ENCODE data around the gene UNC45A.

DNA sequence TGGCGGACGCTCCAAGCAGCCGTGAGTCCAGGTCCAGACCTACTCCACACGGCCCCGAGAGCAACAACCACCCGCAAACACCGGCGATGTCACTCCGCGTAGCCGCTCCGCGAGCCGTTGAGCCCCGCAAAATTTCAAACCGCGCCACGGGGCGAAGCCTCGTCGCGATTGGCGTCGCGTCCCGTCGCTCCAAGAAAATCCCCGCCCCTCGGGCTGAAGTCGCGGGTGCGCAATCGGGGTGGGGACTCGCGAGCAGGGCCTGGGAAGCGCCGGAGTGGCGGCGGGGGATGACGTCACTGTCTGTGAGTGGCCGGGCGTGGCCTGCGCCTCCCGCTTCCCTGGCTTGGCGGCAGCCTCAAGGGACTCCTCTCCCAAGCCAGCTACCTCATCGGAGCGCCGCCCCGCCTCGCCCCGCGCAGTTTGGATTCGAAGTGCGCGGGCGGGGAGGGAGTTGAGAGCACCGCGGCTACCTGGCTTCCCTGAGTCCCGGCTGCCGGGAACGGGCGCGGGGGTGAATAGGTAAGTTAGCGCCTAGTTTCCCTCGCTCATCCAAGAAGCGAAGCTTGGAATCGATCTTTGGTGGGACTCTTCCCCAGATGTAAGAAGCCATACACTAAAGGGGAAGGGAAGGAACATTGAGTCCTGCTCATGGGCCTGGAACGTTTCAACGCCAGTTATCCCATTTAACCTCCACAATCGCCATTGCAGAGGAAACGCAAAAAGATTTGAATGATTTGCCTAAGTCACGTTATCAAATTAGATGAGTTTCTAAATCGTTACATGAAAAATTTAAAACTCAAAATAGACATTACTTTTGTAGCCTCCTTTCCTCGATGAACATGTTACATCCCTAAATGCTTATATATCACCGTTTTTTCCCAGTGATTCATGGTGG, 59.6 kb downstream of the UNC45A start, which contains the start of gene PRC1:
- TF ChIP-seq SUZ12 (IDR thresholded peaks at IDR 0.05; ENCODE audit: low read length): no peak
- peak; percentile 93 for TF ChIP-seq TAF1 (IDR thresholded peaks at IDR 0.05; ENCODE audit: low read depth, low read length)
- TF ChIP-seq POLR2AphosphoS5 (IDR thresholded peaks at IDR 0.05; ENCODE audit: low read depth, low read length): peak; percentile 84
- peak; percentile 90 to 95 for TF ChIP-seq POLR2A (IDR thresholded peaks at IDR 0.05; ENCODE audit: control extremely low read depth in 1 of 2, low read depth in 2 of 2, low read length in 2 of 2)
- 0 out of 2 replicates have a peak, but pooled peaks have one; percentile 3 for TF ChIP-seq NRF1 (IDR thresholded peaks at IDR 0.05; ENCODE audit: low read depth, low read length)
- TF ChIP-seq CREB1 (IDR thresholded peaks at IDR 0.05): peak; percentile 97
- TF ChIP-seq, protein P1, sequence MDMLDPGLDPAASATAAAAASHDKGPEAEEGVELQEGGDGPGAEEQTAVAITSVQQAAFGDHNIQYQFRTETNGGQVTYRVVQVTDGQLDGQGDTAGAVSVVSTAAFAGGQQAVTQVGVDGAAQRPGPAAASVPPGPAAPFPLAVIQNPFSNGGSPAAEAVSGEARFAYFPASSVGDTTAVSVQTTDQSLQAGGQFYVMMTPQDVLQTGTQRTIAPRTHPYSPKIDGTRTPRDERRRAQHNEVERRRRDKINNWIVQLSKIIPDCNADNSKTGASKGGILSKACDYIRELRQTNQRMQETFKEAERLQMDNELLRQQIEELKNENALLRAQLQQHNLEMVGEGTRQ (IDR thresholded peaks at IDR 0.05; ENCODE audit: low read length): no peak
- TF ChIP-seq, protein P2, sequence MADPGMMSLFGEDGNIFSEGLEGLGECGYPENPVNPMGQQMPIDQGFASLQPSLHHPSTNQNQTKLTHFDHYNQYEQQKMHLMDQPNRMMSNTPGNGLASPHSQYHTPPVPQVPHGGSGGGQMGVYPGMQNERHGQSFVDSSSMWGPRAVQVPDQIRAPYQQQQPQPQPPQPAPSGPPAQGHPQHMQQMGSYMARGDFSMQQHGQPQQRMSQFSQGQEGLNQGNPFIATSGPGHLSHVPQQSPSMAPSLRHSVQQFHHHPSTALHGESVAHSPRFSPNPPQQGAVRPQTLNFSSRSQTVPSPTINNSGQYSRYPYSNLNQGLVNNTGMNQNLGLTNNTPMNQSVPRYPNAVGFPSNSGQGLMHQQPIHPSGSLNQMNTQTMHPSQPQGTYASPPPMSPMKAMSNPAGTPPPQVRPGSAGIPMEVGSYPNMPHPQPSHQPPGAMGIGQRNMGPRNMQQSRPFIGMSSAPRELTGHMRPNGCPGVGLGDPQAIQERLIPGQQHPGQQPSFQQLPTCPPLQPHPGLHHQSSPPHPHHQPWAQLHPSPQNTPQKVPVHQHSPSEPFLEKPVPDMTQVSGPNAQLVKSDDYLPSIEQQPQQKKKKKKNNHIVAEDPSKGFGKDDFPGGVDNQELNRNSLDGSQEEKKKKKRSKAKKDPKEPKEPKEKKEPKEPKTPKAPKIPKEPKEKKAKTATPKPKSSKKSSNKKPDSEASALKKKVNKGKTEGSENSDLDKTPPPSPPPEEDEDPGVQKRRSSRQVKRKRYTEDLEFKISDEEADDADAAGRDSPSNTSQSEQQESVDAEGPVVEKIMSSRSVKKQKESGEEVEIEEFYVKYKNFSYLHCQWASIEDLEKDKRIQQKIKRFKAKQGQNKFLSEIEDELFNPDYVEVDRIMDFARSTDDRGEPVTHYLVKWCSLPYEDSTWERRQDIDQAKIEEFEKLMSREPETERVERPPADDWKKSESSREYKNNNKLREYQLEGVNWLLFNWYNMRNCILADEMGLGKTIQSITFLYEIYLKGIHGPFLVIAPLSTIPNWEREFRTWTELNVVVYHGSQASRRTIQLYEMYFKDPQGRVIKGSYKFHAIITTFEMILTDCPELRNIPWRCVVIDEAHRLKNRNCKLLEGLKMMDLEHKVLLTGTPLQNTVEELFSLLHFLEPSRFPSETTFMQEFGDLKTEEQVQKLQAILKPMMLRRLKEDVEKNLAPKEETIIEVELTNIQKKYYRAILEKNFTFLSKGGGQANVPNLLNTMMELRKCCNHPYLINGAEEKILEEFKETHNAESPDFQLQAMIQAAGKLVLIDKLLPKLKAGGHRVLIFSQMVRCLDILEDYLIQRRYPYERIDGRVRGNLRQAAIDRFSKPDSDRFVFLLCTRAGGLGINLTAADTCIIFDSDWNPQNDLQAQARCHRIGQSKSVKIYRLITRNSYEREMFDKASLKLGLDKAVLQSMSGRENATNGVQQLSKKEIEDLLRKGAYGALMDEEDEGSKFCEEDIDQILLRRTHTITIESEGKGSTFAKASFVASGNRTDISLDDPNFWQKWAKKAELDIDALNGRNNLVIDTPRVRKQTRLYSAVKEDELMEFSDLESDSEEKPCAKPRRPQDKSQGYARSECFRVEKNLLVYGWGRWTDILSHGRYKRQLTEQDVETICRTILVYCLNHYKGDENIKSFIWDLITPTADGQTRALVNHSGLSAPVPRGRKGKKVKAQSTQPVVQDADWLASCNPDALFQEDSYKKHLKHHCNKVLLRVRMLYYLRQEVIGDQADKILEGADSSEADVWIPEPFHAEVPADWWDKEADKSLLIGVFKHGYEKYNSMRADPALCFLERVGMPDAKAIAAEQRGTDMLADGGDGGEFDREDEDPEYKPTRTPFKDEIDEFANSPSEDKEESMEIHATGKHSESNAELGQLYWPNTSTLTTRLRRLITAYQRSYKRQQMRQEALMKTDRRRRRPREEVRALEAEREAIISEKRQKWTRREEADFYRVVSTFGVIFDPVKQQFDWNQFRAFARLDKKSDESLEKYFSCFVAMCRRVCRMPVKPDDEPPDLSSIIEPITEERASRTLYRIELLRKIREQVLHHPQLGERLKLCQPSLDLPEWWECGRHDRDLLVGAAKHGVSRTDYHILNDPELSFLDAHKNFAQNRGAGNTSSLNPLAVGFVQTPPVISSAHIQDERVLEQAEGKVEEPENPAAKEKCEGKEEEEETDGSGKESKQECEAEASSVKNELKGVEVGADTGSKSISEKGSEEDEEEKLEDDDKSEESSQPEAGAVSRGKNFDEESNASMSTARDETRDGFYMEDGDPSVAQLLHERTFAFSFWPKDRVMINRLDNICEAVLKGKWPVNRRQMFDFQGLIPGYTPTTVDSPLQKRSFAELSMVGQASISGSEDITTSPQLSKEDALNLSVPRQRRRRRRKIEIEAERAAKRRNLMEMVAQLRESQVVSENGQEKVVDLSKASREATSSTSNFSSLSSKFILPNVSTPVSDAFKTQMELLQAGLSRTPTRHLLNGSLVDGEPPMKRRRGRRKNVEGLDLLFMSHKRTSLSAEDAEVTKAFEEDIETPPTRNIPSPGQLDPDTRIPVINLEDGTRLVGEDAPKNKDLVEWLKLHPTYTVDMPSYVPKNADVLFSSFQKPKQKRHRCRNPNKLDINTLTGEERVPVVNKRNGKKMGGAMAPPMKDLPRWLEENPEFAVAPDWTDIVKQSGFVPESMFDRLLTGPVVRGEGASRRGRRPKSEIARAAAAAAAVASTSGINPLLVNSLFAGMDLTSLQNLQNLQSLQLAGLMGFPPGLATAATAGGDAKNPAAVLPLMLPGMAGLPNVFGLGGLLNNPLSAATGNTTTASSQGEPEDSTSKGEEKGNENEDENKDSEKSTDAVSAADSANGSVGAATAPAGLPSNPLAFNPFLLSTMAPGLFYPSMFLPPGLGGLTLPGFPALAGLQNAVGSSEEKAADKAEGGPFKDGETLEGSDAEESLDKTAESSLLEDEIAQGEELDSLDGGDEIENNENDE (IDR thresholded peaks at IDR 0.05; ENCODE audit: insufficient replicate concordance, low read length): no peak
- TF ChIP-seq BCL11A (IDR thresholded peaks at IDR 0.05; ENCODE audit: low read depth in 2 of 2, low read length in 2 of 2): no peak
